Stimulated activated CD4-positive, alpha-beta T cell treated with anti-CD3 and anti-CD28 coated beads, Interleukin-2, amount 100 ng/mL, for 24 hours (primary cell): ENCODE results near the gene DISP3.
A peak's percentile ranks its signal among the peaks of the same experiment; 100 is the strongest.

ENCODE experiments used
- DNase-seq, 2 donors: peaks; one replicate each; pipeline ENCODE4 v3.0.0-alpha.2; 2020

DISP3 gene

DNA sequence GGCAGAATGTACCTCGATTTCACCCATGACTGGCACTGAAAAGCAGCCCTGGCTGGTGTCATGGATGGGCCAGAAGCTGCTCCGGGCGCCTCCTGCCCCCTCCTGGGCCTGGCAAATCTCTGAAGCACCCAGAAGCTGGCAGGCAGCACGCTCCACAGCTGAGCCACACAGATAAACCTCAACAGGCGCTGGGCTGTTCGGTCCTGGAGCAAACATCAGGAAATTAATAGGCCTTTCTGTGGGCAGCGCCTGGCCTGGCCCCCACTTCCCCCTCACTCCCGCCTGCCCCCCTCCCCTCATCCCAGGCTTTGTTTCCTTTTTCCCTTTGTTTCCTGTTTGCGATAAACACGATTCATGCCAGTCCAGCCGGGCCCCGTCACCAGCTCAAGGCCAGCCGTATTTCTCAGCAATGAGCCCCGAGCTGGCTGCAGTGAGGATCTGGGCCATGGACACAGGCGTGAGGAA is 20.1 kb upstream of the DISP3 start:
- no peak for DNase-seq

DNA sequence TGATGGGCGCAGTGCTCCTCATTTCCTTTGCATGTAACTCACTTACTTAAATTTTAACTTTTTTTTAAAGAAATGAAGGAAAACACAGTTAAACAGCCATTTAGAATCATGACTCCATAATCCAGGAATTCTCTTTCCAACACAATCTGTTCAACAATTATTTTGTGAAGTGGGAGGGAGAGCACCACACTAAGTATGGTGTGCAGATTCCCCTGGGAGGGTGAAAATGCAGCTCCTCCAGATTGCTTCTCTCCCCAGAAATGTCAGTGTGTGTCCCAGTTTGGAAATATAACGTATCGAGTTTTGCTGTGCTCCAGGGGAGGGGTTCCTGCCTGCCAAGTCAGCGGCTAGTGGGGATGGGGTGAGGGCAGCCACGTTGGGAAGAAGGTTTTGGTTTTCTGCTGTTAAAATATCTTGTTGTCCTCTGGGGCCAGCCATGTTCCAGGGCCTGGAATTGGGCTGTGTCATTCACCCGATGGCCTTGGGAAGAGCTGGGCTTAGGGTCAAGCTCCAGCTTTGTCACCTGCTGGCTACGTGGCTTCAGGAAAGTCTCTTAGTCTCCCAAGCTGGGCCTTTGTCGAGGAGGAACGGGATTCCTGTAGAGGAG is 17.3 kb upstream of the DISP3 start:
- no peak for DNase-seq

DNA sequence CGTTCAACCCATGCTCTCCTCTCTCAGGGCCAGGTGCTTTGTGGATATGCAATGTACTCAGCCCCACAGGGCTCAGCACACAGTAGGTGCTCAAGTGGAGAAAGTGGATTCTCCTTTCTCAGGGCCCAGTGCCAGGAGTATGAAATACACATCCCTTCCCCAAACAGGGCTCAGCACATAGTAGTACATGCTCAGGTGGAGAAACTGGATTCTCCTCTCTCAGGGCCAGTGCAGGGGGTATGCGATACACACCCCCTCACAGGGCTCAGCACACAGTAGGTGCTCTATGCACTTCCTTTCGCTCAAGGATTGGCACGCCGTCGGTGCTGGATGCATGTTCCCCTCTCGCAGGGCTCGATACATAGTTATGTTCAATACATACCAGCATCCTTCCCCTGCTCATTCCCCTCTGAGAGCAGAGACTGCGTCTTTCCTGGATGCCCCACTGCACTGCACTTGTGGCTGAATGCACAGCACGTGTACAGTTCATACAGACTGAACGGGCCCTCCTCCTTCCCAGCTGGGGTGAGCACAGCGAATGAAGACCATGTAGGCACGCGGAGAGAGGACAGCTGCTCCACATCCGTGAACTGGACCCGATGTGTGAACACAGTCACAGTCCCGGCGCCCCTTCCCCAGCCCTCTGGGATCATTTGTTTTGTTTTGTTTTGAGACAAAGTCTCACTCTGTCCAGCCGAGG is 16.6 kb upstream of the DISP3 start:
- no peak for DNase-seq

DNA sequence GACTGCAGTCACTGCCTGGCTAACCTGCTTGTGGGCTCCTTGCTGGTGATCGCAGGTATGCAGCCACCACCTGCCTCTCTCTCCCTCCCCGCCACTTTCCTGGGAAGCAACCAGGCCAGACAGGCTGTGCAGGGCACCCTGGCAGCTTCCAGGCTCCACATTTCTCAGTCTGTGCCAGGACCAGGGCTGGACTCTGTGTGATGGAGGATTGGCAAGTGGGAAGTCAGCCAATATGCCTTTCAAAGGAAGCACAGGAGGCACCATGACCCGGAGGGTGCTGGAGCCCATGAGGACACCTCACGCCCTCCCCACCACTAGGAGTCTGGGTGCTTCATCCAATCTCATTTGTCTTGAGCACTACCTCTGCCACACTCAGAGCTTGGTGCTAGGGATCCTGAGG is 15.8 kb upstream of the DISP3 start:
- no peak for DNase-seq

DNA sequence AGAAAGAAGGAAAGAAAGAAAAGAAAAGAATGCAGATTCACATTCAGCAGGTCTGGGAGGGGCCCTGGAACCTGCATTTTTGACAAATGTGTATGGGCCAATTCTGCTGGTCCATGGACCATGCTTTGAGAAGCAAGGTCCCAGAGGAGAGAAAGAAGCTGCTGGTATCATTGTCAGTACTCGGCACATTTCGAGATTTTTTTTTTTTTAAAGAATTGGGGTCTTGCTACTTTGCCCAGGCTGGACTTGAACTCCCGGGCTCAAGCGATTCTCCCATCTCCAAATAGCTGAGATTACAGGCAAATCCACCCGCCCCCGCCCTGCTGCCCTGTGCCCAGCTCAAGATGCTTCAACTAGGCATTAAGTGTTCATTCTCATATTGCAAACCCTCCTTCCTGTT is 13.6 kb upstream of the DISP3 start:
- no peak for DNase-seq

DNA sequence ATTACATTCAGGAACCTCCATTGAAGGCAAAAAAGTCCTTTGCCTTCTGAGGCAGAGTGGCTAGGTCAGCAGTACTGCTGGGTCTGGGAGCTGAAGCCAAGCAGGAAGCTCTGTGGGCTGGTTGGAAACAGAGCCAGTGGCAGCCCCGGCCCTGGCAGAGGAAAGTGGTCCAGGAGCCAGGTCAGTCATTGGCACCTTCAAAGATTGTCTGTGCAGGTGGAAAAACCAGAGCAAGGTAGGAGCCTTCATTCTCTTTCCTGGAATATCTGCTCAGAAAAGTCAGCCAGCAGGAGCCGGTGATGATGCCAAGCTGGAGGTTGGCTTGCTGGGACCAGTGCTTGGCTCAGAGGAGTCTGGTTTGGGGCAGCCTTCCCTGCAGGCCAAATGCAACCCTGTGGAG is 12.5 kb upstream of the DISP3 start:
- DNase-seq, result no peak

DNA sequence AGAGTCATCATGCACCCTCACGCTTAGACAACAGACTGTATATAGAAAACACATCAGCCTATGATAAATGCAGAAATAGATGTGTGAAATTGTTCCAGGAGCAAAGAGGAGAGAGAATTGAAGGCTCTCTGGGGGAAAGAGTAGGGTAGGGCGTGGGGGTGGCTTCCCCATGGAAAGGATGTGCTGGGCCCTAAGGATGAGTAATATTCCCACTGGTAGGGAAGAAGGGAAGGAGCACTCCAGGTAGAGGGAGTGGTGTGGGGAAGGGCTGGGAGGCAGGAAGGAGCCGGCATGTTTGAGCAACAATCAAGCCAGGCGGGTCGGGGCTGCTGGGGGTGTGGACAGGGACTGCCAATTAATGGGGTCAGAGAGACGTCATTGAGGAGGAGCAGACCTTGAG is 10.1 kb upstream of the DISP3 start:
- no peak for DNase-seq

DNA sequence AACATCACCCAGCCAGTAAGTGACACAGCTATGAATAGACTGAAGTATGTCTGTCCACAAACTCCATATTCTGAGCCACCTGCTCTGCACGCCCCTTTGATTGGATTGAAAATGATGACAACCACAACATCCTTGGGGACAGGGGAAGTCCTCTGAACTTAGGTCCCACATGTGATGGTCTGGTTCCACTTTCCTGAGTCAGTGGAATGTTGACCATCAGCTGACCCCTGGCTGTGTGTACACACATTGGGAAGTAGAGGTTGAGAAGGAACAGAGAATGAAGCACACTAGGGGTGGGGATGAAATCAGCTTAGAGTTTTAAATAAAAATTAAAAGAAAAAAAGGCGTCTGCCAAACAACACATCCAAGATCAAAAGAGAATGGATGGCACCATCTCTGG is 8.0 kb upstream of the DISP3 start:
- no peak for DNase-seq

DNA sequence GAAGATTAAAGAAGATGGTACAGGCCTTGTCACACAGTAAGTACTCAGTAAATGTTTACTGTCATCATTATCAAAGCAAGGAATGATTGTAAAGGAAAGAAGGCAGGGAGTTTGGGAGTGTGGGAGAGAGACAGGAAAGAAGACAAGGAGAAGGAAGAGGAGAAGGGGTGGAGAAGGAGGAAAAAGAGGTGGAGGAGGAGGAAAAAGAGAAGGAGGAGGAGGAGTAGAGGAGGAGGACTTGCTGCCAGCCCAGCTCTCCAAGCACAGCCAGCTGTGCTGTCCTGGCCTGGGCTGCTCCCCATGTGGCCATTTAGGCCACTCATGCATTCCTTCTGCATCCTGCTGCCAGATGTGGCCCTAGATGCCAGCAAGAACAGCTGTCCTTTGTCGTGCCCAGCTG is 7.5 kb upstream of the DISP3 start:
- DNase-seq, result no peak

DNA sequence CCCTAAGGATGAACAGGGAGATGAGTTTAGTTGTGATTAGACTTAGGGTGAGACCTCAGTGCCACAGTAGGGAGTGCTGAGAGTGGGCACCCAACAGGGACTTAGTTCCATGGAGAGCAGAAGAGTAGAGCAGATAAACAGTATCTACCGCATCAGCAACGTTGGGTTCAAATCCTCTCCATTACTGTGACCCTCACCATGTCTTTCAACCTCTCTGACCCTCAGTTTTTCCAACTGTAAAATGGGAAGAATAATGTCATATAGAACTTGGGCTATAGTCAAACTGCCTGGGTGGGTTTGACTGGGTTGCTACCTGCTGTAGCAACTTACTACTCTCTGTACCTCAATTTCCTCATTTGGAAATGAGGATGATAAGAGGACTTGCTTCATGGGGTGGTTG is 6.7 kb upstream of the DISP3 start:
- no peak for DNase-seq

DNA sequence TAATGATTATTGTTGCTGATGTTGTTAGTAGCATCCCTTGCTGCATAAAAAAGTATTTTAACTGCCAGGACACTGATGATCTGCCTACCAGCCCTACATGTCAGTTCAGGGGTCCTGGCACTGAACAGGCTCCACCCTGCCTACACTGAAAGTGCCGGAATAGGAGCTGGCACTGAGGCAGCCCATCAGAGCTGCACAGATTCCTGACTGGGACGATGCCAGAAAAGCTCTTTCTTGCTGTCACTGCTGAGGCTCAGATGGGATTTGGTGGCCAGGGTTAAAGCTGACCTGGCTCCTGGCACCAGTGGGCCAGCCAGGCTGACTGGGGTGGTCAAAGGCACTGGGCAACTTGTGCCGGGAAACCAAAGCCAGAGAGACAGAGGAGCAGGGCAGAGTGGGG is 6.2 kb upstream of the DISP3 start:
- no peak for DNase-seq

DNA sequence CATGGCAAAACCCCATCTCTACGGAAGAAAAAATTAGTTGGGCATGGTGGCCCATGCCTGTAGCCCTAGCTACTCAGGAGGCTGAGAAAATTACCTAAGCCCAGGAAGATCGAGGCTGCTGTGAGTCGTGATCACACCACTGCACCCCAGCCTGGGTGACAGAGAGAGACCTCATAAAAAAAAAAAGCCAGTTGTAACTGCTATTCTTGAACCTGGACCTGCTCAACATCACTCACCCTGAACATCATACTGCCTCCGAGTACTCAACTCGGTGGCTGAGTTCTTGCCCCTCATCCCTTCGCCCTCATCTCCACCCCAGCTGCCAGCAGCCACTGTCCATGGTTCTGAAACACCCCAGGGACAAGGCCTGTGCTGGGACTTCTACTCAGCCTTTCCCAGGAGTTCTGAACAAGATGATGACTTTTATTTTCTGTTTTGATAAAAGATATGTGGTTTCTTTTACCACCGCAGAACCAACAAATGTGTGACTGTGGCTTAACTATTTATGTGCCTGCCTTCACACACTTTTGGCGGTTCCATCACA is 5.4 kb upstream of the DISP3 start:
- peak; percentile 26 to 31 for DNase-seq

DNA sequence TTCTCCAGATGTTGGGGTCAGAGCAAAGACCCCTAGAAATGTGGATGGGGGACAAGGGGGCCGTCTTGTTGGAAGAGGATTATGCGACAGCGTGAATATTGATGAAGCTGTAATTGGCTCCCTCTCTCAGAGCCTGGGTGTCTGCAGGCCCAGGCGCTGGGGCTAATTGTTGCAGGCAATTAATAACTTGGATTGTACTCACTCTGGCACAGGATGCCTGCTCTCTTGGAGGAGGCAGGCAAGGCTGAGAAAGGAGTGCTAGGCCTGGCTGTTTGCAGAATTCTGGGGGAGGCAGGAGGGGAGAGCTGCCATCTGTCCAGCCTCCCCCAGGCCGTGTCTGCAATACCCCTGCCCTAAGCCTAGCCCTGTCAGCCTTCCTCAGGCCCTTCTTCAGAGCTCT is 4.1 kb upstream of the DISP3 start:
- no peak for DNase-seq

DNA sequence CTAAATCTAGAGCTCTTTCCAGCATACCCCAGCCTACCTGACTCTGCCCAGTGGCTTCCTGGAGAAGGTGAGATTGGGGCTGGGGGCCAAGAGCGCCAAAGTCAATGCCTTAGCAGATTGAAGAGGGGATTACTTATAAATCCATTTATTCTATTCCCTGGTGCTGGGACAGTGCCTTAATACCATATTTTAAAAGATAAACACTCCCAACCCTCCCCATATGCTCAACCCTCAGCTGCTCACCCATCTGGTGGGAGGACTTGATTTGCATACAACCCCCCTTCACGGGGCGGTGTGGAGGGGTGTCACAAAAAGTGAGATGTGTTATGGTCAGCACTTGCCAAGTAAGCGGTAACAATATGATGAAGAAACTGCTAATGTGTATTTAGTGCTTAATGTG is 3.2 kb upstream of the DISP3 start:
- no peak for DNase-seq

DNA sequence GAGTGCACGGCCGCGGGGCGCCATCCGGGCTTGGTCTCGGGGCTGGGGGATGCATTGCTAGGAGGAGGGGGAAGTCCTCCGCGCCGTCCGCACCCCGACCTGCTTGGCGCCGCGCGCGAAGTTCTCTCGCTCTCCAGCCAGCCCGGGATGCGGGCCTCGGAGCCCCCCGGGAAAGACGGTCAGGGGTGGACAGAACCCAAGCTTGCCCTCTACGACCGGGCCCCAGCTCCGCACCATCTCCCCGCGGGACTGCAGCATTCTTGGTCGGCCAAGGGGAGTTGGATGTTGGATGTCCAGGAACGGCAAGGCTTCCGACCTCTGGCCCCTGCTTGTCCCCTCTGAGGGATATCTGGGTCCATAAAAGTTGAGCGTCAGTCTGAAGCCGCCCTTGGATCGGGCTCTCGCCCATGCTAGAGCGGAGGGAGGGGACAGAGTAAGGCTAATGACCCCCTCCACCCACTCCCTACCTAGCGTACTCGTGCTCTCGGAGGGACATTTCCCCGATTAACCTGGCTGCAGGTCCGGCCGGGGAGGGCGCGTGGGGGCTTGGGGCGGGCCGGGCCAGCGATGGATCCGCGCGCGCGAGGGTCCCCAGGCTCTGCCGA is 522 bp downstream of the DISP3 start:
- DNase-seq, result no peak

DNA sequence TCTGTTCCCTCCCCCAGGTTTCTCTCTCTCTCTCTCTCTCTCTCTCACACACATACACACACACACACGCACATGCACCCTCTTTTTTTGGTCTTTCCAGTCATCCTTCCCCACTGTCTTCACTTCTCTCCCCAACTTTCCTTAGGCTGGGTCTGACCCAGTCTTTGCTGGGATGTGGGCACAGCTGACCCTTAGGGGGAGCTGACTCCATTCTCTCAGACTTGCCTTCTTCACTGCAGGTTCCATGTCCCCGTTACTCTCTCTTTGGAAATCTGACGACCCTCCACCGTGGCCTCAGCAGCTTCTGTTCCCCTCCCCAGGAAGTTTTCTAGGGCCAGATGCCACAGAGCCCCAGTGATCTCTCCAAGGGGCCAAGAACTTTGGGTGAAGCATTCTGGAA is 2.1 kb downstream of the DISP3 start:
- DNase-seq, result no peak

DNA sequence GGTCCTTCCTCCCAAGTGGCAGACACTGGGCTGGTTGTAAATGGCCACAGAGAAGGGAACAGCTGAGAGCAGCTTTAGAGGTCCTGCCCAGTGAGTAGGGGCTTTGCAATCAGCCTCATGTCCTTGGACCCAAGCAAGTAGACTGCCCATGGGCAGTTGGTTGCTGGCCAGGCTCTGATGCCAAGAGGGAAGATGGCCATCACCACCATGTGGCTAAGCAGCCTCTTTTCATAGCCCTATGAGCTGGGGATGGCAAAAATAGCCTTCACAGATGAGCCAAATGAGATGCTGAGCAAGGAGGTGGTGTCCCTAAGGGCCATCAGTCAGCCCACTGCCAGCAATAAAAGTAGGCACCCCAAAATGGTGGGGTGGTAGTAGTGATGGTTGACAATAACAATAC is 3.2 kb downstream of the DISP3 start:
- no peak for DNase-seq

DNA sequence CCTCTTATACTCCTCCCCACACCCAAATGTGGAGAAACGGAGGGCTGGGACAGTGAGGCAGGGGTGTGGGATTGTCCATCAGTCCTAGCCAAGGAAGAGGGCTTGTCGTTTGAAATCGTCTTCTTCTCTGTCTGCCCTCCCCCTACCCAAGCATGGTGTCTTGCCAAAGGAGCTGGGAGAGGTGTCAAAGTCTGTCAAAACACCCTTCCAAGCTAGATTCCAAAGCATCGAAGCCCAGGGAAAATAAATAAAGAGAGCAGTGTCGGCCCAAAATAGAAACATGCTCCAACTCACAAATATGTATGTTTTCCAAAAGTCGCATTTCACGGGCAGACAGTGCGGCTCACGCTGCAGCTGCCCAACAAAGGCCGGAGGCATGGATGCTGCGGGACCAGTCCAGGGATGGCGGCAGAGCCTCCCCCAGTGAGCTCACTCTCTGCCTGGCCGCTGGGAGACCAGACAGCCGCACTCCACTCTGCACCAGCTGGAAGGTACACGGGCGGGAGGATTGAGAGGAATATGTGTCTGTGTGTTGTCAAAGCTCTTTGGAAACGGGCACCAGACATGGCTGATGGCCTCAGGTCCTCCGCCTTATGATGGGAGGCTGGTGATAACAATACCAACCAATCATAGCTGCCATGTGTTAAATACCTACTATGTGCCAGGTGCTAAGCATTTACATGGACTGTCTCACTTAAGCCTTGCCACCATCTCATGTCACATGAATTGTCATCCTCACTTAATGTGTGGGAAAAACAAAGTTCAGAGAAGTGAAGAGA is 3.9 kb downstream of the DISP3 start:
- no peak for DNase-seq

DNA sequence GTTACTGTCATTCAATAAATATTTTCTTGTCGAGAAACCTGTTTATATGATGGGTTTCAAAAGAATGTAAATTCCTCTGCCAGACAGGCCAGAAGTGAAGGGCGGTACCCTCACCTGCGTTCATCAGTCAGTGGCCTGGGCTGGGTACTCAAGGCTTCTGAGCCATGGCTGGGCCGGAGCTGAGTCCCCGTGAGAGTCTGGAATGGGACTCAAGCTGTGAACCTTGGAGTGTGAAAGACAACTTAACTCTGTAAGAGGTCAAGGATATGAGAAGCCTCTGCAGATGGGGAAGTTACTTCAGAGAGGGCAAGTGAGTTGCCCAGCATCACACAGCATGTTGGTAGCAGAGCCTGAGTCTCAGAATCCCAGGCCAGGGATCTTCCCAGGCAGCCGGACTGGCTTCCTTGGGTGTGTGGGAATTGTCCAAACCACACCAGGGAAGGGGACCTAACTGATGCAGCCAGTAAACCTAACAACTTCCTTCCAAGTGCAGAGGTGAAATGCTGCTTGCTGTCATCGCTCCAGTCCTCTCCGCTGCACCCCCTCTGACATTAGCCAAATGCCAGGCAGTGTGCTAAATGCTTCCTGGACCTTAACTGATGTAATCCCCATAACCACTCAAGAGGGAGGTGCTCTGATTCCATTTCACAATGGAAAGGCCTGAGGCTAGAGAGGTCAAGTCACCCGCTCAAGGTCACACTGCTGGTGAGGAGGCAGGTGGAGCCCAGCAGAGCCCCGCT is 4.8 kb downstream of the DISP3 start:
- no peak for DNase-seq

DNA sequence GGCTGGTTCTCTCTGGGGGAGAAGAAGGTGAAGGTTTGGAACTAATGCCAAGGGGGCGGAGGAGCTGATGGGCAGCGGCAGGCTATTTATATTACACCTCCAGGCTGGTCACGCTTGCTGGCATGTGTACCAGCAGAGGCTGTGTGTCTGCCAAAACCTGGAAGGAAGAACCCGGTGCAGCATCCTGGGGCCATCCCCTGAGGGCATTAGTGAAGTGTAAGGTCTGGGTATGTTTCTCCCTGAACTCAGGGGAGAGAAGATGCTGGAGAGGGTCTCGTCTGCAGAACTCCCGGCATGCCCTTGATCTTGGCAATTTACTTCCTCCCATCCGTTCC is 5.3 kb downstream of the DISP3 start:
- no peak for DNase-seq

DNA sequence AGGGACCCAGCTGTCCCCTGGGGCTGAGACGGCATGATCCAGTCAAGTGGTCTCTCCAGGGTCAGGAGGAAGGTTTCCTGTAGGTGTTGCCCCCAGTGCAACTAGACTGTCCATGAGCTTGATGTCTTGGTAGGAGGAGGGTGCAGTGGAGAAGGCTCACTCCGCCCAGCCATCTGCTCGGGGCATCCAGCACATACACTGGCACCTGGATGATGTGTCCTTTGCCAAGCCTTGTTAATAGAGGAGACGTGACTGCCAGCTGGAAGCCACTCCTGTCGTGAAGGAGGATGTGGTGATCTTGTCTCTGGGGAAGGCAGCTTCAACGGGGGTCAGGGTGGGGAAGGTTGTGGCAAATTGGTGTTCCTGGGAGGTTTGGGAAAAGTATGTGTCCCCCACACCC is 6.2 kb downstream of the DISP3 start:
- DNase-seq, result no peak

DNA sequence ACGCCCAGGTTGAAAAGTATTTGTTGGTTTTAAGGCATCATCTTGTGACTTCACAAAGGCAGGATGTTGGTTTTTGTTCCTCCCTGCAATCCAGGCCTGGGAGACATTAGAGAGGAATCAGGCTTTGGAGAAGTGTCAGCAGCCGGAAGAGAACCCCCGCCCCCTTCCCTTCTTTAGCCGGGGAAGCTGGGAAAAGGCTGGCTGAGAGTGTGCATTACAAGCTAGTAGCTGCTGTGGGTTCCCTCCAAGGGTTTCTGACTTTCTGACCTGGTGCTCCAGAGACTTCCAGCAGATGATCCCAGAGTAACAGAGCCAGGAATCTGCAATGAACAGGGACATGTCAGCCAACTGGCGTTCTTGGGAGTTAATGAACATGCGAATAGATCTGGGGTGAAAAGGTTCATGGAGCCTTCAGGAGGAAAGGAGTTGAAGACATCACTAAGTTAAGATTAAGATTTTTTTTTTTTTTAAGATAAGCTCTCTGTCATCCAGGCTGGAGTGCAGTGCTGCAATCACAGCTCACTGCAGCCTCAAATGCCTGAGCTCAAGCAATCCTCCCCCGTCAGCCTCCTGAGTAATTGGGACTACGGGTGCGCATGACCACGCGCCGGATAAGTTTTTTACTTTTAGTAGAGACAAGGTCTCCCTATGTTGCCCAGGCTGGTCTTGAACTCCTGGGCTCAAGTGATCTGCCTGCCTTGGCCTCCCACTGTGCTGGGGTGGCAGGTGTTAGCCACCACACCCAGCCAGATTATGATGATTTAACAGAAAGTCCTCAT is 7.5 kb downstream of the DISP3 start:
- DNase-seq, result no peak
